GM12878 (cell line): ENCODE data around the gene RETN. TPM values are rescaled to one million over a fixed set of nuclear protein-coding genes. Genes with fewer than 3 reads are reported as not detected.

ENCODE experiments used
- BACH1 ChIP-seq: fragments of 450-650 bp; IDR thresholded peaks from 2 replicates; pipeline ENCODE4 v1.6.1; 2017; ENCODE audit warnings: mild to moderate bottlenecking, borderline replicate concordance
- BMI1 ChIP-seq: fragments of 450-650 bp; IDR thresholded peaks from 2 replicates; pipeline ENCODE4 v1.6.1; 2016; ENCODE audit warnings: mild to moderate bottlenecking, moderate library complexity, borderline replicate concordance
- BRCA1 ChIP-seq: IDR thresholded peaks from 2 replicates; pipeline ENCODE4 v1.6.1; 2011; ENCODE audit warnings: low read depth, low read length, improper control_type of control experiment
- CHD2 ChIP-seq: IDR thresholded peaks from 2 replicates; pipeline ENCODE4 v1.6.1; 2011; ENCODE audit warnings: low read depth, low read length, improper control_type of control experiment, borderline replicate concordance
- EGR1 ChIP-seq, 2 experiments: IDR thresholded peaks; 1 replicate in 1 of 2; 2 replicates in 1 of 2; pipeline ENCODE4 v1.6.1; 2011 to 2012; ENCODE audit warnings: low read depth in 2 of 2, low read length in 2 of 2, borderline replicate concordance in 1 of 2, mild to moderate bottlenecking in 1 of 2, moderate library complexity in 1 of 2
- EZH2 ChIP-seq: IDR thresholded peaks from 2 replicates; pipeline ENCODE4 v1.6.1; 2012; ENCODE audit warnings: low read depth, mild to moderate bottlenecking, control low read depth, inconsistent platforms, low read length, borderline replicate concordance; ENCODE audit not compliant: control insufficient read depth
- NFXL1 ChIP-seq: fragments of 450-650 bp; IDR thresholded peaks from 2 replicates; pipeline ENCODE4 v1.6.1; 2017; ENCODE audit warnings: antibody characterized with exemption, mild to moderate bottlenecking, borderline replicate concordance
- PML ChIP-seq: IDR thresholded peaks from 2 replicates; pipeline ENCODE4 v1.6.1; 2012; ENCODE audit warnings: low read length, inconsistent platforms
- POLR2AphosphoS5 ChIP-seq: IDR thresholded peaks from 2 replicates; pipeline ENCODE4 v1.6.1; 2011; ENCODE audit warnings: mild to moderate bottlenecking, low read length, inconsistent platforms
- RB1 ChIP-seq: fragments of 450-650 bp; formaldehyde crosslinking; IDR thresholded peaks from 2 replicates; pipeline ENCODE4 v1.6.1; 2017; ENCODE audit warnings: mild to moderate bottlenecking, borderline replicate concordance
- SMAD1 ChIP-seq: fragments of 450-650 bp; IDR thresholded peaks from 2 replicates; pipeline ENCODE4 v1.6.1; 2018; ENCODE audit warnings: mild to moderate bottlenecking, low read depth; ENCODE audit not compliant: partially characterized antibody
- SREBF2 ChIP-seq: IDR thresholded peaks from 2 replicates; pipeline ENCODE4 v1.6.1; 2012; ENCODE audit warnings: mild to moderate bottlenecking, low read length
- TCF12 ChIP-seq: IDR thresholded peaks from 2 replicates; pipeline ENCODE4 v1.6.1; 2011; ENCODE audit warnings: low read depth, mild to moderate bottlenecking, low read length
- YBX1 ChIP-seq: fragments of 450-650 bp; IDR thresholded peaks from 2 replicates; pipeline ENCODE4 v1.6.1; 2016; ENCODE audit warnings: antibody characterized with exemption
- polyA plus RNA-seq, 11 experiments: library from polyadenylated mRNA; depleted of rRNA in 4 of 11; unstranded in 6 of 11; stranded (reverse) in 5 of 11; fragments of >200 nt; fragmentation: Nextera tagmentation in 4 of 11; fragmentation: Illumina TruSeq in 1 of 11; extraction: Ambion mirVana in 4 of 11; extraction: Trizol in 1 of 11; gene quantifications; 1 replicate in 1 of 11; 2 replicates in 10 of 11; pipeline versions ENCODE4 v1.2.1 to v1.2.3, GENCODE V29; 2011 to 2016; ENCODE audit warnings: inconsistent platforms in 2 of 11, missing spikeins in 2 of 11, low read depth in 1 of 11
- total RNA-seq, 4 experiments: library from RNA; depleted of rRNA in 3 of 4; stranded (reverse); fragments of >200 nt in 3 of 4; fragmentation: Illumina TruSeq in 1 of 4; extraction: Trizol in 1 of 4; gene quantifications; 2 replicates each; pipeline versions ENCODE4 v1.2.1 to v1.2.3, GENCODE V29; 2013 to 2021
- TF ChIP-seq, protein P1 (sequence below): fragments of 450-650 bp; IDR thresholded peaks from 2 replicates; pipeline ENCODE4 v1.6.1; 2017; ENCODE audit warnings: mild to moderate bottlenecking, moderate library complexity
- TF ChIP-seq, protein P2 (sequence below): fragments of 450-650 bp; IDR thresholded peaks from 2 replicates; pipeline ENCODE4 v1.6.1; 2018; ENCODE audit warnings: borderline replicate concordance, mild to moderate bottlenecking; ENCODE audit not compliant: partially characterized antibody
- TF ChIP-seq, protein P3 (sequence below): IDR thresholded peaks from 2 replicates; pipeline ENCODE4 v1.6.1; 2012; ENCODE audit warnings: low read depth, low read length, improper control_type of control experiment
- TF ChIP-seq, protein P4 (sequence below): fragments of 450-650 bp; IDR thresholded peaks from 2 replicates; pipeline ENCODE4 v1.6.1; 2017; ENCODE audit warnings: low read depth, mild to moderate bottlenecking, moderate library complexity

Gene RETN
- total and polyA plus RNA-seq, 10 of the 15 experiments (the other 5 are each of a cell fraction or from before 2014, with no cell fraction given), result 0.26 TPM; not detected in 9

DNA sequence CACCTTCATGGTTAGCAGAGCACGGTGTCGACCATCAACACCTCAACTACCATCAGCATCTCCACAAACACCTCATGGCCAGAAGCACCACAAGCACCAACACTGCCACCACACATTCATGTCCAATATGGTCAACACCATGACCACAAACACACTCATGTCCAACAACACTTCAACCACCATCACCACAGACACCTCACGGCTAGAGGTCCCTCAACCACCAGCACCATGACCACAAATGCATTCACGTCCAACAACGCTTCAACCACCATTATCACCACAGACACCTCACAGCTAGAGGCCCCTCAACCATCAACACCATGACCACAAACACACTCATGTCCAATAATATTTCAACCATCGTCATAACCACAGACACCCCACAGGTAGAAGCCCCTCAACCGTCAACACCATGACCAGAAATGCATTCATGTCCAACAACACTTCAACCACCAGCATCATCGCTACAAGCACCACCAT is 22.0 kb downstream of the RETN start (continued):
- TF ChIP-seq, protein P1, sequence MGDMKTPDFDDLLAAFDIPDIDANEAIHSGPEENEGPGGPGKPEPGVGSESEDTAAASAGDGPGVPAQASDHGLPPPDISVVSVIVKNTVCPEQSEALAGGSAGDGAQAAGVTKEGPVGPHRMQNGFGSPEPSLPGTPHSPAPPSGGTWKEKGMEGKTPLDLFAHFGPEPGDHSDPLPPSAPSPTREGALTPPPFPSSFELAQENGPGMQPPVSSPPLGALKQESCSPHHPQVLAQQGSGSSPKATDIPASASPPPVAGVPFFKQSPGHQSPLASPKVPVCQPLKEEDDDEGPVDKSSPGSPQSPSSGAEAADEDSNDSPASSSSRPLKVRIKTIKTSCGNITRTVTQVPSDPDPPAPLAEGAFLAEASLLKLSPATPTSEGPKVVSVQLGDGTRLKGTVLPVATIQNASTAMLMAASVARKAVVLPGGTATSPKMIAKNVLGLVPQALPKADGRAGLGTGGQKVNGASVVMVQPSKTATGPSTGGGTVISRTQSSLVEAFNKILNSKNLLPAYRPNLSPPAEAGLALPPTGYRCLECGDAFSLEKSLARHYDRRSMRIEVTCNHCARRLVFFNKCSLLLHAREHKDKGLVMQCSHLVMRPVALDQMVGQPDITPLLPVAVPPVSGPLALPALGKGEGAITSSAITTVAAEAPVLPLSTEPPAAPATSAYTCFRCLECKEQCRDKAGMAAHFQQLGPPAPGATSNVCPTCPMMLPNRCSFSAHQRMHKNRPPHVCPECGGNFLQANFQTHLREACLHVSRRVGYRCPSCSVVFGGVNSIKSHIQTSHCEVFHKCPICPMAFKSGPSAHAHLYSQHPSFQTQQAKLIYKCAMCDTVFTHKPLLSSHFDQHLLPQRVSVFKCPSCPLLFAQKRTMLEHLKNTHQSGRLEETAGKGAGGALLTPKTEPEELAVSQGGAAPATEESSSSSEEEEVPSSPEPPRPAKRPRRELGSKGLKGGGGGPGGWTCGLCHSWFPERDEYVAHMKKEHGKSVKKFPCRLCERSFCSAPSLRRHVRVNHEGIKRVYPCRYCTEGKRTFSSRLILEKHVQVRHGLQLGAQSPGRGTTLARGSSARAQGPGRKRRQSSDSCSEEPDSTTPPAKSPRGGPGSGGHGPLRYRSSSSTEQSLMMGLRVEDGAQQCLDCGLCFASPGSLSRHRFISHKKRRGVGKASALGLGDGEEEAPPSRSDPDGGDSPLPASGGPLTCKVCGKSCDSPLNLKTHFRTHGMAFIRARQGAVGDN, result no peak
- TF ChIP-seq BMI1 (peak; percentile 83), TCF12 (no peak), PML (no peak), BRCA1 (no peak), NFXL1 (no peak), SMAD1 (peak; percentile 82), YBX1 (no peak), BACH1 (peak; percentile 37; the same call in 1 of the 2 replicates), CHD2 (no peak), RB1 (no peak), POLR2AphosphoS5 (peak; percentile 57; the same call in 1 of the 2 replicates), EGR1 (IDR thresholded peaks at IDR 0.05; ENCODE audit: borderline replicate concordance in 1 of 2, low read depth in 2 of 2, low read length in 2 of 2) (no peak), SREBF2 (no peak), EZH2 (0 out of 2 replicates have a peak, but pooled peaks have one; percentile 85)
- TF ChIP-seq, protein P2, sequence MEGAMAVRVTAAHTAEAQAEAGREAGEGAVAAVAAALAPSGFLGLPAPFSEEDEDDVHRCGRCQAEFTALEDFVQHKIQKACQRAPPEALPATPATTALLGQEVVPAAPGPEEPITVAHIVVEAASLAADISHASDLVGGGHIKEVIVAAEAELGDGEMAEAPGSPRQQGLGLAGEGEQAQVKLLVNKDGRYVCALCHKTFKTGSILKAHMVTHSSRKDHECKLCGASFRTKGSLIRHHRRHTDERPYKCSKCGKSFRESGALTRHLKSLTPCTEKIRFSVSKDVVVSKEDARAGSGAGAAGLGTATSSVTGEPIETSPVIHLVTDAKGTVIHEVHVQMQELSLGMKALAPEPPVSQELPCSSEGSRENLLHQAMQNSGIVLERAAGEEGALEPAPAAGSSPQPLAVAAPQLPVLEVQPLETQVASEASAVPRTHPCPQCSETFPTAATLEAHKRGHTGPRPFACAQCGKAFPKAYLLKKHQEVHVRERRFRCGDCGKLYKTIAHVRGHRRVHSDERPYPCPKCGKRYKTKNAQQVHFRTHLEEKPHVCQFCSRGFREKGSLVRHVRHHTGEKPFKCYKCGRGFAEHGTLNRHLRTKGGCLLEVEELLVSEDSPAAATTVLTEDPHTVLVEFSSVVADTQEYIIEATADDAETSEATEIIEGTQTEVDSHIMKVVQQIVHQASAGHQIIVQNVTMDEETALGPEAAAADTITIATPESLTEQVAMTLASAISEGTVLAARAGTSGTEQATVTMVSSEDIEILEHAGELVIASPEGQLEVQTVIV, result peak; percentile 74
- TF ChIP-seq, protein P3, sequence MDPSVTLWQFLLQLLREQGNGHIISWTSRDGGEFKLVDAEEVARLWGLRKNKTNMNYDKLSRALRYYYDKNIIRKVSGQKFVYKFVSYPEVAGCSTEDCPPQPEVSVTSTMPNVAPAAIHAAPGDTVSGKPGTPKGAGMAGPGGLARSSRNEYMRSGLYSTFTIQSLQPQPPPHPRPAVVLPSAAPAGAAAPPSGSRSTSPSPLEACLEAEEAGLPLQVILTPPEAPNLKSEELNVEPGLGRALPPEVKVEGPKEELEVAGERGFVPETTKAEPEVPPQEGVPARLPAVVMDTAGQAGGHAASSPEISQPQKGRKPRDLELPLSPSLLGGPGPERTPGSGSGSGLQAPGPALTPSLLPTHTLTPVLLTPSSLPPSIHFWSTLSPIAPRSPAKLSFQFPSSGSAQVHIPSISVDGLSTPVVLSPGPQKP, result no peak
- TF ChIP-seq, protein P4, sequence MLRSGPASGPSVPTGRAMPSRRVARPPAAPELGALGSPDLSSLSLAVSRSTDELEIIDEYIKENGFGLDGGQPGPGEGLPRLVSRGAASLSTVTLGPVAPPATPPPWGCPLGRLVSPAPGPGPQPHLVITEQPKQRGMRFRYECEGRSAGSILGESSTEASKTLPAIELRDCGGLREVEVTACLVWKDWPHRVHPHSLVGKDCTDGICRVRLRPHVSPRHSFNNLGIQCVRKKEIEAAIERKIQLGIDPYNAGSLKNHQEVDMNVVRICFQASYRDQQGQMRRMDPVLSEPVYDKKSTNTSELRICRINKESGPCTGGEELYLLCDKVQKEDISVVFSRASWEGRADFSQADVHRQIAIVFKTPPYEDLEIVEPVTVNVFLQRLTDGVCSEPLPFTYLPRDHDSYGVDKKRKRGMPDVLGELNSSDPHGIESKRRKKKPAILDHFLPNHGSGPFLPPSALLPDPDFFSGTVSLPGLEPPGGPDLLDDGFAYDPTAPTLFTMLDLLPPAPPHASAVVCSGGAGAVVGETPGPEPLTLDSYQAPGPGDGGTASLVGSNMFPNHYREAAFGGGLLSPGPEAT, result peak; percentile 77
